Activated CD8-positive, alpha-beta T cell treated with anti-CD3 and anti-CD28 coated beads for 36 hours (primary cell): ENCODE data around the gene RELN. TPM values are rescaled to one million over a fixed set of nuclear protein-coding genes. Genes with fewer than 3 reads are reported as not detected.

Experiments
- ATAC-seq: fragments of 200-7000 bp; cut with Tn5 transposase; one replicate; pipeline ENCODE4 v1.10.0; 2021; ENCODE audit warnings: mild to moderate bottlenecking, moderate library complexity
- CTCF ChIA-PET: fragments of 350-600 bp; sonication (Branson Sonifier 250); formaldehyde crosslinking; loops from one replicate; lab custom pipeline; 2021; ENCODE audit warnings: antibody characterized with exemption; lab: Charles Lee
- POLR2A ChIA-PET: fragments of 350-600 bp; sonication (Branson Sonifier 250); formaldehyde crosslinking; loops from one replicate; lab custom pipeline; 2021; ENCODE audit warnings: antibody characterized with exemption; lab: Charles Lee
- DNase-seq: peaks from one replicate; pipeline ENCODE4 v3.0.0-alpha.2; 2020
- H3K27ac Mint-ChIP-seq: one replicate; pipeline ENCODE4 v1.8.0; 2021; ENCODE audit warnings: mild to moderate bottlenecking, mixed read lengths
- H3K27me3 Mint-ChIP-seq: one replicate; pipeline ENCODE4 v1.8.0; 2021; ENCODE audit warnings: mixed read lengths
- H3K36me3 Mint-ChIP-seq: one replicate; pipeline ENCODE4 v1.8.0; 2021; ENCODE audit warnings: low read depth, mixed read lengths
- H3K4me1 Mint-ChIP-seq: one replicate; pipeline ENCODE4 v1.8.0; 2021; ENCODE audit warnings: low read depth, mixed read lengths
- H3K4me3 Mint-ChIP-seq: one replicate; pipeline ENCODE4 v1.8.0; 2021; ENCODE audit warnings: mild to moderate bottlenecking, moderate library complexity, mixed read lengths
- H3K9me3 Mint-ChIP-seq: one replicate; pipeline ENCODE4 v1.8.0; 2021; ENCODE audit warnings: mixed read lengths
- CTCF ChIP-seq: fragments of 200-600 bp; IDR thresholded peaks from one replicate; pipeline ENCODE4 v1.8.0; 2022; ENCODE audit warnings: antibody characterized with exemption, mild to moderate bottlenecking
- intact Hi-C: fragments of 100-400 bp; cut with micrococcal nuclease; formaldehyde crosslinking; loops from one replicate; pipeline ENCODE4 v1.10.0; 2022
- total RNA-seq, 2 experiments: library from RNA; stranded (reverse); gene quantifications; one replicate each; pipeline ENCODE4 v1.2.3, GENCODE V29; 2021

RELN gene
- total RNA-seq, 2 experiments from 2014 or later, result not detected

GRCh38 chr7:103777440-103777839 lies 212.0 kb downstream of the RELN start:
- H3K27me3 Mint-ChIP-seq, result peaks cover 5% of the 10 kb centered on the region
- no peaks in the 10 kb centered on the region for H3K9me3 Mint-ChIP-seq
- no peak for ATAC-seq
- H3K4me3 Mint-ChIP-seq, result no peak overlapping the region
- CTCF ChIA-PET, result no interaction called here
- POLR2A ChIA-PET, result no interaction called here
- no peaks in the 10 kb centered on the region for H3K36me3 Mint-ChIP-seq
- intact Hi-C loops, result no loop called here
- DNase-seq, result no peak
- H3K4me1 Mint-ChIP-seq, result no peaks in the 10 kb centered on the region
- TF ChIP-seq CTCF, result no peak
- no peak overlapping the region for H3K27ac Mint-ChIP-seq

- intact Hi-C loops, result no loop called here
- Mint-ChIP-seq H3K4me3 (no peak overlapping the region), H3K27ac (no peak overlapping the region), H3K9me3 (no peaks in the 10 kb centered on the region), H3K36me3 (no peaks in the 10 kb centered on the region), H3K27me3 (peaks cover 4% of the 10 kb centered on the region), H3K4me1 (no peaks in the 10 kb centered on the region)
- TF ChIP-seq CTCF, result no peak
- DNase-seq, result no peak
- ChIA-PET POLR2A (no interaction called here), CTCF (no interaction called here)
- ATAC-seq, result no peak
Observed at GRCh38 chr7:103773726-103774125, 215.7 kb downstream of the RELN start.

- ATAC-seq, result no peak
Observed at GRCh38 chr7:103772171-103772773, 217.2 kb downstream of the RELN start.

GRCh38 chr7:103771294-103771693 lies 218.2 kb downstream of the RELN start:
- H3K27ac Mint-ChIP-seq, result no peak overlapping the region
- peaks cover 4% of the 10 kb centered on the region for H3K27me3 Mint-ChIP-seq
- no peak for TF ChIP-seq CTCF
- no peak overlapping the region for H3K4me3 Mint-ChIP-seq
- ChIA-PET POLR2A (no interaction called here), CTCF (no interaction called here)
- H3K4me1 Mint-ChIP-seq, result no peaks in the 10 kb centered on the region
- no peaks in the 10 kb centered on the region for H3K9me3 Mint-ChIP-seq
- no peak for ATAC-seq
- H3K36me3 Mint-ChIP-seq, result no peaks in the 10 kb centered on the region
- no peak for DNase-seq
- intact Hi-C loops, result no loop called here

More at GRCh38 chr7:103772171-103772773, 217.2 kb downstream of the RELN start:
- no peak overlapping the region for H3K27ac Mint-ChIP-seq
- no peak for TF ChIP-seq CTCF
- intact Hi-C loops, result no loop called here
- H3K27me3 Mint-ChIP-seq, result peaks cover 4% of the 10 kb centered on the region
- no peak overlapping the region for H3K4me3 Mint-ChIP-seq
- ChIA-PET CTCF (no interaction called here), POLR2A (interaction anchor here (1.0 kb wide), 1 partner anchor 46 kb away, joined by 3 read pairs; no protein-coding TSS in a partner anchor)
- no peaks in the 10 kb centered on the region for H3K9me3 Mint-ChIP-seq
- no peaks in the 10 kb centered on the region for H3K4me1 Mint-ChIP-seq
- H3K36me3 Mint-ChIP-seq, result no peaks in the 10 kb centered on the region
- no peak for DNase-seq

GRCh38 chr7:103766660-103767059 lies 222.8 kb downstream of the RELN start:
- Mint-ChIP-seq H3K4me3 (no peak overlapping the region), H3K27ac (no peak overlapping the region), H3K9me3 (no peaks in the 10 kb centered on the region), H3K27me3 (no peaks in the 10 kb centered on the region), H3K36me3 (no peaks in the 10 kb centered on the region), H3K4me1 (no peaks in the 10 kb centered on the region)
- intact Hi-C loops, result no loop called here
- no peak for TF ChIP-seq CTCF
- CTCF ChIA-PET, result interaction anchor here (0.6 kb wide), 1 partner anchor 20 kb away, joined by 3 read pairs; no protein-coding TSS in a partner anchor
- DNase-seq (no peak), ATAC-seq (no peak)
- POLR2A ChIA-PET, result no interaction called here
